HG03457 (cell line): ENCODE data around the gene UBAC1.

Experiments
- ATAC-seq: cut with Tn5 transposase; IDR thresholded peaks from one replicate; pipeline ENCODE4 v1.9.1; 2021; ENCODE audit warnings: moderate number of reproducible peaks; ENCODE audit not compliant: unreplicated experiment

Gene UBAC1

GRCh38 chr9:135885100-135885853, 75.9 kb downstream of the UBAC1 start:
- ATAC-seq, result no peak

DNA sequence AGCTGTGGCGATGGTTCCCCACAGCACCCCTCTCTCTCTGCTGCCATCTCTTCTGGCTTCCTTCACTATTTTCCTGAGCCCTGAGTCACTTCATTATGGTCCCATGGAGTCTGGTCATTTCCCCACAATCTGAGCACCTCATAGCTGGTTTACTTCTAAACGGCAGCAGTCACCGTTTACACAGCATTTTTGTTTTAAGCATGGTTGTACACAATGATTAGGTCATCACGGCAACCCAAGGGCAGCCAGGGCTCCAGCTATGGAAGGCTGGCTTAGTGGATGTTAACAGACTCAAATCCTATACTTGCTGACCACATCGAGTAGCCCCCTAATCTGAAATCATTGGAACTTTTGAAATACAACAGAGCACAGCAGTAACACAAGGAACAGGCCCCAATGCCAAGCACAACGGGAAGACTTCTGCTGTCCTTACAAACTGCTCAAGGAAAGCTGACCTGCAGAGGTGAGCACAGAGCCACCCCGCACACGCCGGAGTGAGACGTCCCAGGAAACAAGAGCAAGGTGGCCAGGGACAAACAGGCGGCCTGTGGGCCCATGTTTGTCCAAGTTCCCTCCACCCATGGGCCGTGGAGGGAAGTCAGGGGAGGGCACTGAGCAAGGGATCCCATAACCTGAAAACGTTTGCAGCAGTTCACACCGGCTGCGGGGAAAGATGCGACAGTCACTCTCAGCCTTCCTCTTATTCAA, 76.7 kb downstream of the UBAC1 start:
- no peak for ATAC-seq

DNA sequence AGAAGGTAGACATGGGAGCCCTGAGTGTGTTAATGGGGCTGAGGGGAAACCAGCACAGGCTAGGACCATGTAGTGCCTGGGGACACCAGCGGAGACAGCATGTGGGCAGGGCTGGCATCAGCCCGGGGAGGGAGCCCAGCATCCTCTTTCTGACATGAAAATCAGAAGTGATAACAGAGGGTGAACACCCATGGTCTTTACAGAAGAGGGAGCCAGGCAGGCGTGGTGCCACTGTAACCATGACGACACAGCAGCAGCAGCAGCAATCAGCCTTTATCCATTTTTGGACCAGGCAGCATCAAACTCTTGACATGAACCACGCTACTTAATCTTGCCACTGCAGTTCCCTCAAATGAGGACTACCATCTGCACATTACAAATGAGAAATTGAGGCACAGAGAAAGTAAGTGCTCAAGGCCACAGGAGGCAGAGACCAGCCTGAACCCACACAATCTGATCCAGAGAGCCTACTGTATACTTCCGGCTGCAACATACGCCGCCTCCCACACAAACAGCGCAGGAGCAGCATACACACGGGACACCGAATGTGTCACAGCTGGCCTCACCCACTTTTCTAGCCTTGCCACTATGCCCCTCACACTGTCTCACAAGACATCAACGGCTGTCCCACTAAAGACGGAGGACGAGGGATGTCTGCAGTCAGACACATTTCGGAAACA, 77.6 kb downstream of the UBAC1 start:
- ATAC-seq, result no peak
